Left colon (tissue), 2 donors: ENCODE measurements around the gene DPYD. TPM values are rescaled to one million over a fixed set of nuclear protein-coding genes. Genes with fewer than 3 reads are reported as not detected.

ENCODE experiments used
- ATAC-seq: fragments of 200-7000 bp; cut with Tn5 transposase; one replicate; pipeline ENCODE4 v1.9.1; 2020; ENCODE audit warnings: mild to moderate bottlenecking, moderate library complexity
- DNase-seq, 2 donors: peaks; one replicate each; pipeline ENCODE4 v3.0.0-alpha.2; 2020
- intact Hi-C, 2 donors: fragments of 100-400 bp; cut with DNase I in 1 of 2; cut with micrococcal nuclease in 1 of 2; formaldehyde crosslinking; loops; one replicate each; pipeline versions ENCODE4 v1.11.2 to v1.14.0; 2022; cut with DNase I, micrococcal nuclease
- long read RNA-seq: library from polyadenylated mRNA; unstranded; transcript quantifications from one replicate; pipeline ENCODE4 v2.0.0, GENCODE V29; 2021
- total RNA-seq, 2 donors: library from RNA; stranded (reverse); fragmentation: NEBNext Ultra II Directional; extraction: Animal tissue kit (Norgen Biotek cat#: 25700); gene quantifications; one replicate each; pipeline ENCODE4 v1.2.1, GENCODE V29; 2021
- donor health status: DM: no; HTN: no; CAD: no.
- donor health status: DM: yes; HTN: yes; CAD: no.

Gene DPYD
- 10 to 100 TPM; 10.6 to 12.9 TPM for total RNA-seq
- long read RNA-seq, full-length matches to known transcripts: 4 of 11 reads
- long read RNA-seq, partial matches to known transcripts: 3 of 11 reads
- long read RNA-seq, other reads (novel, unspliced or antisense): 4 of 11 reads

GRCh38 chr1:97920832-97921571 lies at the start of gene DPYD:
TSS of gene DPYD (minus strand) at chr1:97921034. CDS start at chr1:97920922, 112 bp downstream.
- ATAC-seq: peak; percentile 98

DNA sequence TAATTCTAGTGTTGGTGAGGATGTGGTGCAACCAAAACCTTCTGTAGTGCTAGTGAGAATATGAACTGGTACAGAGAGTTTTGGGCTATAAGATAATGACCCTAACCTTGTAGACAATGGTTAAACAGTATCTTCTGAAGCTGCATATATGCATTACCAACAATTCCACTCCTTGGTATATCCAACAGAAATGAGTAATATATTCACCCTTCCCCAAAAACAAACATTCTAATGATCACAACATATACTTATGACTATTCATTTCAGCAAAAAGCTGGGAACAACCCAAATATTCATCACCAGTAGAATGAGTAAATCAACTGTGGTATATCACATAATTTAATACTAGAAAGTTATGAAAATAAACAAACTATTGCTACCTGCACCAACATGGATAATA lies 39.6 kb upstream of the DPYD start:
- ATAC-seq (no peak), DNase-seq (no peak)
- intact Hi-C loops: no loop called here

More at GRCh38 chr1:97920832-97921571, at the start of gene DPYD:
- intact Hi-C loops: no loop called here
- DNase-seq: peak; percentile 85 to 88

DNA sequence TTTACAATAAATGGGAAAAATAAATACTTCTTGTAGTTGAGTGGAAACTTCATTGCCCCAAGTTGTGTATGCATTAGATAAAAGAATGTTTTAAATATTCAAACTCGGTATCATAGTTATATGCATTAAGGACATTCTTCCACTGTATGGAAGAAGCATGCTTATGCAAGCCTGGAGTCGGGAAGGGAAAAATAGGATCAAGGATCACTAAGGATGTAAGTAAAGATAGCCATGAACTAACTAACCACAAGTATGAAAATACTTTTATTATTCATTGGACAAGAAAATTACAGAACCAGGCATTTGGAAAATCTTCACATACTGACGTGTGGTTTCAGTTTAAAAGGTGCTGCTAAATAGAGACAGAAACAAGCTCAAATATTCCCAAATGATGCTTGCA lies 26.9 kb upstream of the DPYD start:
- no peak for ATAC-seq
- intact Hi-C loops: no loop called here
- no peak for DNase-seq

DNA sequence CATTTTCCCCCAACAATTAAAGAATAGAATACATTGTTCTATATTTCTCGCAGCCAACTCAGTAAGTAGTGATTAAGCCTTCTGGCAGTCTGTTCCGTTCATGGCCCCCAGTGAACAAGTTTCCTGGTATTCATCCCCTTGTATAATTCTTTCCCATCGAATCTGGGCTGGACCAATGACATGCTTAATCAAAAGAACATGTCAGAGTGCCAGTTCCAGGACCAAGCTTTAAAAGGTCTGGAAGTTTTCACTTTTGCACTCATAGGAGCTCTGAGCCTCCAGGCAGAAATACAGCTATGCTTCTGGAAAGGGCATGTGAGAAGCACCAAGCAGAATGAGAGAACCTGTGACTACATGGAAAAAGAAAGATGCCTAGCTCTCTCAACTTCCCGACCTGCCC lies 22.5 kb upstream of the DPYD start:
- intact Hi-C loops: no loop called here

DNA sequence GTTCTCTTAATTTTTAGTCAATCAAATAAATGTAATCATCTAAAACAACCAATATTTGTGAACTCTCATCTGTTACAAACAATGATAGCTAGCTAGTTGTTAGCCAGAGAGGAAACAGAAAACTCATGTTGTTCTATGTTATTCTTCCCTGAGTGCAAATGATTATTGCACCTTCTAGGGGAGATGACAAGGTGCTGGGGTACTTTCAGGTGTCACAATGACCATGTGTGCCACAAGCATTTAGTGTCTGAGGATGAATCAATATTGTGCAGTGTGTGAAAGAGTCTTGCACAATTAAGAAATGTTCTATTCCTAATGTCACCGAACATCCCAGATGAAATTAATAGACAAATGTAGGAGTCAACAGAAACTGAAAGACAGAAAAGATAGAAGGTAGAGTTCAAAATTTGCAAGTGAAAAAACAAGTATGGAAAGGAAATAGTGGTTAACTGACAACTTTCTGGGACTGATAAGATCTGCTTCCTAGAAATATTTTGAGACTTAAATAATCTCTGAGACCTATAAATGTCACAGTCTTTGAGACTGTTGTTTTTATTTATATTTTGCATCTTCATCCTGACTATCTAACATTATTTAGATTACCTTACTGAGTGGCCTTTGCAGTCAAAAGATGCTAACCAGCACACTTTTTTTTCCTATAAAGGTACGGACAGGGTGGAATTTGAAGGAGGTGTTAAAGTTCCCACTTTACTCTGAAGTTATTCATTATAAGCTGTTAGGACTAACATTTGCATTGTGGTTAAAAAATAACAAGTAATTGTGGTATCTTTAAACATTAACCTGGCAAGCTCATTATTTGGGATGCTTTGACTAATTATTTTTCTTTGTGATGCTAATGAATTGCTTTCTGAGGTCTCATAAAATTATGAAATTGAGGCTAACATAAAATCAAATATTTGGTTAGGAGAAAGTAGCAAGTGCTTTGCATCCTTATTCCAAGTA lies 21.6 kb upstream of the DPYD start:
- DNase-seq: no peak

More for the DNA sequence above, 22.5 kb upstream of the DPYD start:
- ATAC-seq (no peak), DNase-seq (no peak)

GRCh38 chr1:97938285-97938642 lies 17.4 kb upstream of the DPYD start:
- intact Hi-C loops: no loop called here
- DNase-seq (no peak), ATAC-seq (no peak)

More for the DNA sequence above, 21.6 kb upstream of the DPYD start:
- no peak for ATAC-seq
- intact Hi-C loops: no loop called here

DNA sequence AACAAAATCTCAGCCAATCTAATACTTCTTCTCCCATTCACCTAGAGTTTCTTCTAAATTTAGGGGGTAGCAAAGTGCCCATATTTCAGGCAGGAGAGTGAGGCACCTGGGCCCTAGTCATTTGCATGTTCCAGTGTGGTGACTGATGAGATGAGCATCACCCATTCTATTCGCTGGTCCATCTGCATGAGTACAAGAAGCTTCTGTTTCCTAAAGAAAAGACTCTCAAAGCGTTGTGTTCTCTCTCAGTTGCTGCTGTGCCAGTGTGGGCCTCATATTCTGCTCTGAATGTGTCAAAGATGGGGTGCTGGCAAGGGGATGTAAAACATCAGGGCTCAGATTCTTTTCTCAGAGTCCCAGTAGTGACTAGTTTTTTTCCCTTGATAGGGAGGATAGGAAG lies 16.1 kb upstream of the DPYD start:
- intact Hi-C loops: no loop called here
- no peak for DNase-seq
- ATAC-seq: no peak

GRCh38 chr1:97934491-97934890 lies 13.7 kb upstream of the DPYD start:
- ATAC-seq: no peak
- DNase-seq: no peak
- intact Hi-C loops: no loop called here

DNA sequence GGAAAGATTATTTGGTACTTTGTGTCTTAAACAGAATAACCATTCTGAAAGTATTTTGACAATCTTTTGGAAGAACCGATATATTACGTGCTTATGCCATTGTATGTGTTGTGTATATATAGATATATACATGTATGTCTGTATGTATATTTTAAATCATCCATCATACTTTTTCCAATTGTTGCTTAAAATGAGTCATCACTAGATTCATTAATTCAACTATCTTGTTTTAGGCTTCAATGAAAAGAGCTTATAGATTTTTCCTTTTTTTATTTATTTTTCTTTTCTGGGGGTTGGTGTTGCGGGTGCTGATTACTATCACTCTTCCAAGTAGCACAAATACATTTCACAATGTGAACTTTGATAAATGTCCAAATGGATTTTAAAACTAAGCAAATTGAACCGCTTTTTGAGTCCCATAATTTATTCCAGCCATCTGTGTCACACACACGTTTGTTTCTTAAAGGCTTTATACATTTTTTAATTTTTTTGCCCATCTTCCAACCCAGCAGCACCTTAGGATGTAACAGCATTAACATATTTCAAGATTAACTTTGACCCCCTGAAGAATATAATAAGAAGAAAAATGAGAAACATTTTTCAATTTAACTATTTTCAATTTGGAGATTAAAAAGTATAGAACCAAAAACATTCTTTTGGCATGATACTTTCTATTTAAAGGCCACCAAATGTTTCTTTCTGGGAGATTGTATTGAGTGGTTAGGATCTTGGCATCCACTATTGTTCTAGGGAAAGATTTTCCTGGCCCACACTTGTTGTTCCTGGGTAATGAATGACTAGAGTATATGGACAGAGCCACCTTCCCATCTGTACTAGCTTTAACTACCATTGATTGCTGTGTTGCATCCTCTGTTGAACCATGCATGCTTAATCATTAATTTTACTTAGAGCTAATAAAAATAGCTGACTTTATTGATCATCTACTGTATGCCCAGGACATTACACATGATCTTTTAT lies 9.3 kb upstream of the DPYD start:
- intact Hi-C loops: no loop called here
- peak; percentile 48 for ATAC-seq
- DNase-seq: no peak

DNA sequence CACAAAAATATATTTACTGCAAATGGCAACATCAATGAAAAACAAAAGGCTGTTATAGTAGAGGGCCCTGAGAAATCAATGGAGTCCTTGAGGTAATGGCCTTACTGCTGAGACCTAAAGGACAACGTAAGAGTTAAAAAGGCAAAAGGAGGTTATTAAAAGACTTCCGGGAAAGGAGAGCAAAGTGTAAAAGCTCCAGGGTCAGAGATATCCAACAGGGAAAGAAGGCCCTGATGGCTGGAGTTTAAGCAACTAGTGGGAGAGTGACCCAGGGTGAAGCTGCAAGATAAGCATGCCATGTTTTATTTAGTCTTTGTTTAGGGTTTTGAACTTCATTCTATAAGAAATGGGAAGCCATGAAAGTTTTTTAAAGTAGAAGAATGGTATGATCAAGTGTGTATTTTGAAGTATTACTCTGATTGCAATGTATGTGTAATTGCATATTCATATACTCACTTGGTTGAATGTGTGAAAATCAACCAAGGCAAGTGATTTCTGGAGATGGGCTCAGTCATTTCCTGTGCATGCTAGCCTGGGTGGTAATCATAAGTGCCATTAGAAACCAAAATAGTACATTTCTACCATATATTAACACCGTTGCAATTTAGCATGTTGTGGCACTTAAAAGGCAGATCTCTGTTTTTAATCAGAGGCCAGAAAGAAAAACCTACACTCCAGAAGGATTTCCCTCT lies 5.3 kb upstream of the DPYD start:
- intact Hi-C loops: no loop called here
- DNase-seq: no peak
- ATAC-seq: peak; percentile 47

DNA sequence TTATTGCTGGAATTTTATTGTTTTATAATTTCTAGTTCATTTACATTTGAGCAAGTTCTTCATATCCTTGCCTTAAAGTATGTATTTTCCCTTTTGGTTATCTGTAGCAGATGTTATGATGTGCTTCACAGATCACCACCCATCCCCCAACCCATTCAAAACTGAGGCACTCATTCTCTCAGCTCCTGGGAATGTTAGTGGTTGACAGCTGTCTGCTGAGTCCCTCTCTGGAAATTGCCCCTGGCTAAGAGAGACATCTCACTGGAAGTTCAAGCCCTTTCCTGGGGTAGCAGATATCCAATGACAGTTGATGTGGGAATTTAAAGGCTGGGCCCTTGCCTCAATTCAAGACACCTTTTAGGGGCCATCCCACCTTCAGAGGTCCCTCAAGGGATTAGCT lies 4.3 kb upstream of the DPYD start:
- DNase-seq: no peak
- intact Hi-C loops: no loop called here
- ATAC-seq: no peak

- intact Hi-C loops: no loop called here
- DNase-seq: no peak
- no peak for ATAC-seq
Observed at GRCh38 chr1:97923811-97924210, 3.0 kb upstream of the DPYD start.

GRCh38 chr1:97920276-97920831 lies 480 bp downstream of the DPYD start:
- no peak for DNase-seq
- intact Hi-C loops: no loop called here
- ATAC-seq: peak; percentile 44

DNA sequence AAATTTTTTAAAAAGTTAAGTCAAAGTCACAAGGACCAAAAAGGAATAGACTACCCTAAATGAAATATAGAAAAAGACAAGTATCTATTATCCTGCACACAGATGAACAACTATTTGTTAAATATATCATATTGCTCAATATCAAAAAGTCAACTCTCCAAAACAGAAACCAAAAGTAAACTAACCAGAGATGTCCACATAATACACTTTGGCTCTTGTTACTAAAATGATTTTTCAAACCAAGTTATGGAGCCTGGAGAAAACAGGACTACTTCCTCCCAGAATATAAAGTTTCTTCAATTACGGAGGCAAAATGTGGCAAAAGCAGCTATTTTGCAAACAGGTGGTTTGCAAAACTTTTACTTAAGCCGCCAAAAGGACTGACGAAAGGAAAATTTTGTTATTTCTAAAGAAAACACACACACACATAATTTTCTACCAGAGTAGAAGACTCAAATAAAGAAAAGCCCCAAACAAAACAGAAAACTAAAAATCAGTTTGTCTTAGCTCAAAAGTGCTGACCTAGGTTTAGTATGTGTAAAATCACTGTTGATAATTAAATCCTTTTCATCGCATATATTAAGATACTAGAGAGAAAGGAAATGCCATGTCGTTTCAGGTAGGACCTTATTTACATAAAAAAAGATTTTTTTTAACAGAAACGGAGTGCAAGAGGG lies 1.1 kb downstream of the DPYD start:
- DNase-seq: no peak
- no peak for ATAC-seq
- intact Hi-C loops: no loop called here

GRCh38 chr1:97918961-97919360 lies 1.9 kb downstream of the DPYD start:
- intact Hi-C loops: no loop called here
- DNase-seq (no peak), ATAC-seq (no peak)

- no peak for ATAC-seq
- intact Hi-C loops: no loop called here
Observed at GRCh38 chr1:97913506-97914139, 7.2 kb downstream of the DPYD start.

More at GRCh38 chr1:97913506-97914139, 7.2 kb downstream of the DPYD start:
- DNase-seq: no peak
